DND-41 (cell line): ENCODE data around the gene NNMT.

Experiments used
- CTCF ChIP-seq: IDR thresholded peaks from 2 replicates; pipeline ENCODE4 v1.5.1; 2012; ENCODE audit warnings: borderline replicate concordance, low read length, moderate library complexity, mild to moderate bottlenecking; ENCODE audit not compliant: poor library complexity, severe bottlenecking; ENCODE audit errors: extremely low read depth
- EZH2 ChIP-seq: IDR thresholded peaks from 3 replicates; pipeline ENCODE4 v1.6.1; 2012; ENCODE audit warnings: borderline replicate concordance, low read depth, mild to moderate bottlenecking, moderate library complexity, low read length, inconsistent platforms; ENCODE audit not compliant: severe bottlenecking

DNA sequence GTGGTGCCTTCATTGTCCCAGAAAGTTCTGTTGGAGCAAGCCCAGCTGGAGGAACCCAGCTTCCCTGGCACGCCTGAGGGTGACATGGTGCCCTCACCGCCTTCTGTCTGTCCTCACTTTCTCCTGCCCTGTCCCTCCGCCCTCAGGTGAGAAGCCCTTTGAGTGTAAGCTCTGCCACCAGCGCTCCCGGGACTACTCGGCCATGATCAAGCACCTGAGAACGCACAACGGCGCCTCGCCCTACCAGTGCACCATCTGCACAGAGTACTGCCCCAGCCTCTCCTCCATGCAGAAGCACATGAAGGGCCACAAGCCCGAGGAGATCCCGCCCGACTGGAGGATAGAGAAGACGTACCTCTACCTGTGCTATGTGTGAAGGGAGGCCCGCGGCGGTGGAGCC lies 46.0 kb upstream of the NNMT start:
- TF ChIP-seq CTCF (no peak), EZH2 (no peak)
